Hippocampal formation (tissue), 2 donors: ENCODE measurements around the gene DRC1.
A peak's percentile ranks its signal among the peaks of the same experiment; 100 is the strongest.
"Not testable (repeated sequence)": the region's sequence is repeated elsewhere in the genome, so short reads cannot be mapped to it uniquely, and the experiment has no call there.

Experiments used
- DNase-seq, 2 donors: peaks; one replicate each; lab custom pipeline; 2025; lab: John Stamatoyannopoulos, UW

The DRC1 gene

DNA sequence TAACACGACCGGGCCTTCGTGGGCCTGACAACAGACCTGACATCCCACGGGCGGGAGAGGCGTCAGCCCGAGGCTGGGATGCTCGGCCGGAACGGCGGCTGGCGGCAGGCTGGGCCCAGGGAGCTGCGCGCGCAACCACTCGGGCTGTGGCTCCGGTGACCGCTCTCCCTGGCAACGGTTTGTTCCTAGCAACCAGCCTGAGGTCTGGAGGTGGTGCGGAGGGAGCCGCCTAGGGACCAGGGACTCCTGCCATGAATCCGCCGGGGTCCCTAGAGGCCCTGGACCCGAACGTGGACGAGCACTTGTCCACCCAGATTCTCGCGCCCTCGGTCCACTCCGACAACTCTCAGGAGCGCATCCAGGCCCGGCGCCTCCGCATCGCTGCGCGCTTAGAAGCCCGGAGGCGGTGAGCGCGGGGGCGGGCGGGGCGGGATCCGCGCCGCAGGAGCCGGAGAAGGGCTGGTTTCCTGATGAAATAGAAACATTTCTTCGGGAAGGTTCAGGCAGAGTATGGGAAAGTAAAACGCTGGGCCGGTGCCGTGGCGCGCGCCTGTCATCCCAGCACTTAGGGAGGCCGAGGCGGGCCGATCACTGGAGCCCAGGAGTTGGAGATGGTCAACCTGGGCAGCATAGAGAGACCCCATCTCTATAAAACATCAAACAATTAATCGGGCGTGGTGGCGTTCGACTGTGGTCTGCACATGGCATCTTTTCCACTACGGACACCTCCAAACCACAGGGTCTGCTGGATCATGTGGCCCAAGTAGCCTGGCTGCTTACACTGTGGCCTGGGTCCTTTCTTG lies at the start of gene DRC1:
Gene DRC1 (plus strand): TSS at position 182 of the 803 bp plus-strand sequence. CDS start 70 bp downstream, at position 252.
- DNase-seq: peak; percentile 33 to 52

DNA sequence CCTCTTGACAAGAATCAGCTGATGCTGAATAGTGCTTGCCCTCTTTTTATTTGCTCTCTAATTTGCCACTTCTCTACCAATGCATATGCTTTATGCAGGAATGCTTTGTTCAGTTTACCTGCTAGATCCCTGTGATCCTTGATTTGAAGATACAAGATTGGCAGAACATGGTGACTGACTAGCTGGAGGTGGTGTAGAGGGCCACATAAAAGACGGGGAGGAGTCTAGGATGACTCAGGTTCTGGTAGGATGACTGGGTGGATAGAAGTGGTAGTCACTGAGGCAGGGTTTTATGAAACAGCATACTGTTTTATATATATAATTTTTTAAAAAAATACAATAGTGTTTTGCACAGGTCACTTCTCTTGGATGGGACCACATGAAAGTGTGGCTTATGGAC lies 48.8 kb upstream of the DRC1 start:
- DNase-seq: no peak

DNA sequence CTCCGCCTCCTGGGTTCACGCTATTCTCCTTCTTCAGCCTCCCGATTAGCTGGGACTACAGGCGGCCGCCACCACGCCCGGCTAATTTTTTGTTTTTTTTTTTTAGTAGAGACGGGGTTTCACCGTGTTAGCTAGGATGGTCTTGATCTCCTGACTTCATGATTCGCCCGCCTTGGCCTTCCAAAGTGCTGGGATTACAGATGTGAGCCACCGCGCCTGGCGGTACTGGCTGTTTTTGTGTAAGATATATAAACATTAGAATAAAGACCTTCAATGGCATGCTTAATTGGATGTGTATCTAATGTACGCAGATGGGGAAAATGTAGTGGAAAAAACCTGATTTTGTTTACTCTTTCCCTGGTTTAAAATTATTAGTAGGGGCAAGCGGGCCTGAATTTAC lies 47.3 kb upstream of the DRC1 start:
- DNase-seq: not testable (repeated sequence)

DNA sequence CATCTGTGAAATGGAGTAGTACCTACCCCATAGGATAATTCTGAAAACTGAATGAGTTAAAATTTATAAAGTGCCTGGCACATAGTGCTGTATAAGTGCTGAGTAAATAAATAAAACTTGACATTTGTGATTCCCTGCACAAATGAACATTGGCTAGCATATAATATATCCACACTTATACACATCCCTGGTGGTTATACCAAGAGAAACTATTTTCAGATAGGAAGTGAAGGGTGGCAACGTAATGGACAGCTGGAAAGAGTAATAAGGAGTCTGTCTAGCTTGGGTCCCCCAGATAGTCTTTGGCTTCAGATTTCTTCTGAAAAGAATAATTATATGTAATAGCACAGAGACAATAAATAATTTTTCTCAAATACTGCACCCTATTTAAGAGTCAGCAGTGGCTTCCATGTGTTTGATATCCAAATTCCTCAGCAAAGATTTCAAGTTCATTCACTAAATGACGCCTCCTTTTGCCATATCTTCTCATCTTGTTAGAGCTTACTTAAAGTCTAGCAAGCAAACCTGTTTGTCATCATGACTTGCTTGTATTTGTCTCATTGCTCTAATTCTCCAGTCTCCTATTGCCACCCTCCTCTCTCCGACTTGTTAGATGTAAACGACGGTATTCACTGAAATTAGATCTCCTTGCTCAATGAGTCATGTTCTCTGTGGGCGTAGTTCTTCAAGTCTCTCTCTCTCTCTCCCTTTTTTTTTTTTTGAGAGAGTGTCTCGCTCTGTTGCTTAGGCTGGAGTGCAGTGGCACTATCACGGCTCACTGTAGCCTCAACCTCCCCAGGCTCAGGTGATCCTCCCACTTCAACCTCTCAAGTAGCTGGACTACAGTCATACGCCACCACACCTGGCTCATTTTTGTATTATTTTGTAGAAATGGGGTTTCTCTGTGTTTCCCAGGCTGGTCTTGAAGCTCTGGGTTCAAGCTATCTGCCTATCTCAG lies 46.4 kb upstream of the DRC1 start:
- DNase-seq: no peak

DNA sequence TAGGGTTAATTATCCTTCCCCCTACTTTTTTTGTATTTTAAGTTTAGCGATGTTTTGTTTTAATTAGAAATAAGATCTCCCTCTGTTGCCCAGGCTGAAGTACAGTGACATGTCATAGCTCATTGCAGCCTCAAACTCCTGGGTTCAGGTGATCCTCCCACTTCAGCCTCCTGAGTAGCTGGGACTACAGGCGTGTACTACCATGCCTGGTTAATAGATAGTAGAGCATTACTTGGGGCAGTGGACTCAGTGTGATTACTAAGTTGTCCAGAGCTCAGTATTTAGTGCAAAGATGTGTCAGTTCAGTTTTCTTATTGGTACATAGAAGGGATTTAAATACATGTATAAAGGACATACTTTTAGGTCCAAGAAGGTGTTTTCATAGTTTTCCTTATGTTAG lies 45.6 kb upstream of the DRC1 start:
- DNase-seq: no peak

DNA sequence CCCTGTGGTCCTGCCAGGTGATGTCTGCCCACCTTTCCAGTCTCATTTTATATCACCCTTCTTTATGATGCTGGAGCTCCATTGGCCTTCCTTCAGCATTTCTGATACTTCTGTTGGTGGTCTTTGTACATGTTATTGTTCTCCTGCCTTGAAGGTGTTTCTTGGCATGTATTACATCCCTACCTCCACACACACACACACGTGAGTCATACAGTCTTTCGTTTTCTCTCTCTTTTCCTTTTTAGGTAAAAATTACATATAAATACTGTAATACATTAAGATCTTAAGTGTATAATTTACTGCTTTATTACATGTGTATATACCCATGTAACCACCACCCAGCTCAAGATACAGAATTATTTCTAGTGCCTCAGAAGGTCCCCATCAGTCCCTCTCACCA lies 44.9 kb upstream of the DRC1 start:
- no peak for DNase-seq

DNA sequence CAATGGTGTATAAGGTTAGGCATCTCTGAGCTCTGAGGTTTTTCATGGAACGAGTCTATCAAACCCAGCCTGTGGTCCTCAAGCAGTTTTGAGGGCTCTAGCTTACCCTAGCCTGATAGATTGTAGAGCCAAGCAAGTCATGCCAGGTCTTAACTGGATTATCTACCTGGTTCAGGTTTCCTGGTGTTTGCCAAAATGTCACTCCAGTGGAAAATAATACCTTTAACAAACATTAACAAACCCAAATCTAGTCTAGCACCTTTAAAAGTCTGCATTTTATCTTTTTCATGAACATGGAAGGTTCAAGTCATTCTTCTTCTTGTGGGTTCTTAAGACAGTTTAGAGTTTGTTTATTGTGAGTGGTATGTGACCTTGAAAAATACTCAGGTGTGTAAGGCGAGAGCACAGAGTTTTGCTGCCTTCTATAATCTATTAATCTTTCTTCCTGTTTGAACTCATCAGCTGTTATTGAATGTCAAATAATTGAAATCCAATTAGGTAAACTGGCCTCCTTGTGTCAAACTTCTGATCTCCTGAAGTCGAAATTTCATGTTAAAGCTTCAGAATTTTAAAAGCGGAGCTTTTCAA lies 41.7 kb upstream of the DRC1 start:
- no peak for DNase-seq

DNA sequence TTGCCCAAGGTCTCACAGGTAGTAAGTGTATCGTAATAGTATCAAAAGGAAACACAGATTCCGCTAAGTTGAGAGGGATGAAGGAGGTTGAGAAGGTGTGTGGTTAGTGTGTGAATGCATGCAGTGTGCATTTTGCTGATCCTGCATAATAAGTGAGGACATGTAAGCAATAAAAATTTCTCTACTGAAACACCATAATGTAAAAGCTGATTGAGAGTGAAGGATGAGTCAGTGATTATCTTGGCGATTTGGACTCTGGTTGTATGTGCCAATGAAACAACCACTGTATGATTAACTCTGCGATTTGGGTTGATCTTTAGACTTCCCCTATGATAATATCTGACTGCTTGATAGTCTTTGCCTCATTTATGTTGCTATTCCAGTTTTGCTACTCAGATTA lies 38.4 kb upstream of the DRC1 start:
- DNase-seq: no peak

DNA sequence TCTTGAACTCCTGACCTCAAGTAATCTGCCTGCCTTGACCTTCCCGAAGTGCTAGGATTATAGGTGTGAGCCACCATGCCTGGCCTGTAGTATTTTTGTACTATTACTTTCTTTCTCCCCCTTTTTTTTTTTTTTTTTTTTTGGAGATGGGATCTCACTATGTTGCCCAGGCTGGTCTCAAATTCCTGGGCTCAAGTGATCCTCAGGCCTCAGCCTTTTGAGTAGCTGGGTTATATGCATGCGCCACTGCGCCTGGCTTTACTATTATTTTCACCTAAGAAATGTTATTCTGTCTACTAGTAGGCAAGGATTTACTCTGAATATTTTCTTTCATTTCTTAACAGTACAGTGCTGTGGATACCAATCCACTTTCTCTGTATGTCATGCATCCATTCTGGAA lies 37.8 kb upstream of the DRC1 start:
- no peak for DNase-seq

DNA sequence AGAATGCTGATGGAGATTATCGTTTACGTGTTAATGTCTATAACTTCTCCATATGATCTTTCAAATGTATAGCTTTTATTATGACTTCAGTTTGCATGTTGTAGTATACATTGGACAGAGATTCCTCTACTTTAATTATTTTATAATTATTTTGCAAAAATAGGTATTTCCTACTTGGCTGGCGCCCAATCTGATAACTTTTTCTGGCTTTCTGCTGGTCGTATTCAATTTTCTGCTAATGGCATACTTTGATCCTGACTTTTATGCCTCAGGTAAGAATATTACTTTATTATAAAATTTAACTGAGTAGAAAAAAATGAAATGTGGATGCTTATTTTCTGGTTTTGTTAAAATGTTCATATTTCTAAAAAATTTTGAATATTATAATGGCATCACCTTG lies 37.1 kb upstream of the DRC1 start:
- DNase-seq: no peak

DNA sequence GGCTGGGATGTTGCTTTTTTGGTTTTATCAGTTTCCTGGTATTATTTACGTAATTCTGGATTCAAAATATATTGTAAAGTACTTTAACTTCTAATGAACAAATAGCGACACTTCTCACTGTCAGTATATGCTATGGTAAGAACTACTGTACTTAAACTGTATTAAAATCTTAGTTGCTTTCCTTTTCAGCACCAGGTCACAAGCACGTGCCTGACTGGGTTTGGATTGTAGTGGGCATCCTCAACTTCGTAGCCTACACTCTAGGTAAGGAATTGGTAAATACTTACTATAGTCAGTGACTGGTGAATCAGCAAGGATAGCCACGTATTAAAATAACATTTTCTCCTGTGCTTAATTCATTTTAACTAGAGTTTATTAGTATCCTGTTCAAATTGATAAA lies 34.8 kb upstream of the DRC1 start:
- DNase-seq: no peak

DNA sequence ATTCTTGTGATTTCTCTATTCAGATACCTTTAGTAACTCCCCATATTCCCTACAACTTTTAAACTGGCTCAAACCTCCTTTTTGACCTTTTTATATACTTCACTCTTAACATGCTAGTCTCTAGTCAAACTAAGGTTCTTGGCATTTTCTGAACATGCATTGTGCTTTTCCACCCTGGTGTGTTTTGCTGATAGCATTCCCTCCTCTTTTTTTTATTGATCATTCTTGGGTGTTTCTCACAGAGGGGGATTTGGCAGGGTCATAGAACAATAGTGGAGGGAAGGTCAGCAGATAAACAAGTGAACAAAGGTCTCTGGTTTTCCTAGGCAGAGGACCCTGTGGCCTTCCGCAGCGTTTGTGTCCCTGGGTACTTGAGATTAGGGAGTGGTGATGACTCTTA lies 32.1 kb upstream of the DRC1 start:
- not testable (repeated sequence) for DNase-seq

DNA sequence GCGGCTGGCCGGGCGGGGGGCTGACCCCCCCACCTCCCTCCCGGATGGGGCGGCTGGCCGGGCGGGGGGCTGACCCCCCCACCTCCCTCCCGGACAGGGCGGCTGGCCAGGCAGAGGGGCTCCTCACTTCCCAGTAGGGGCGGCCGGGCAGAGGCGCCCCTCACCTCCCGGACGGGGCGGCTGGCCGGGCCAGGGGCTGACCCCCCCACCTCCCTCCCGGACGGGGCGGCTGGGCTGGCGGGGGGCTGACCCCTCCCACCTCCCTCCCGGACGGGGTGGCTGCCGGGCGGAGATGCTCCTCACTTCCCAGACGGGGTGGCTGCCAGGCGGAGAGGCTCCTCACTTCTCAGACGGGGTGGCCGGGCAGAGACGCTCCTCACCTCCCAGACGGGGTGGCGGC lies 30.8 kb upstream of the DRC1 start:
- not testable (repeated sequence) for DNase-seq

DNA sequence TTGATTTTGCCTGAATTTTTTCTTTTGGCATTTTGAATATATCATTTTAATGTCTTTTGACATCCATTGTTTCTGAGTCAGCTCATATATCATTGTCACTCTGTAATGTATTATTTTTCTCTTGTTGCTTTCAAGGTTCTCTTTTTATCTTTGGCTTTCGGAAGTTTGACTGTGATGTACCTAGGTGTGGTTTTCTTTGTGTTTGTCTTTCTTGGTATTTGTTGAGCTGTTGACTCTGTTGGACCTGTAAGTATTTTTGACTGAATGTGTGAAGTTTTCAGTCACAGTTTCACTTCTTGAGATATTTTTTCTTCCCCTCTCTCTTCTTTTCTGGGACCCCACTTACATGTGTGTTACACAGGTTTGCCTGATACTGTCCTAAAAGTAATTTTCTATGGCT lies 24.9 kb upstream of the DRC1 start:
- DNase-seq: no peak

DNA sequence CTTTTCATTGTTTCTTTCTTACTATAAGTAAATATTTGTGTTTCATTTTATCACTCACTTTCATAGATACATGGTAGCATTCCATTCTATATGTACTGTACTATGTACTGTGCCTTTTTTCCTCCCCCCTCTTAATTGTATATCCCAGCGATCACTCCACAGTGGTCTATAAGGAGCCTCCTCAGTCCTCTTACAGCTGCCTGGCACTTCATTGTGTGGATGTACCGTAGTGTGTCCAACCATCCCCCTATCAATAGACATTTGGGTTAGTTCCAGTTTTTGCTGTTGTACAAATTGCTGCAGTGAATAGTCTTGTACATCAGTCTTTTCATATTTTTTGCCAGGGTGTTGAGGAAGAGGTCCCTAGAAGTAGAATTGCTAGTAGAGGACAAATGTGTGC lies 21.4 kb upstream of the DRC1 start:
- no peak for DNase-seq

DNA sequence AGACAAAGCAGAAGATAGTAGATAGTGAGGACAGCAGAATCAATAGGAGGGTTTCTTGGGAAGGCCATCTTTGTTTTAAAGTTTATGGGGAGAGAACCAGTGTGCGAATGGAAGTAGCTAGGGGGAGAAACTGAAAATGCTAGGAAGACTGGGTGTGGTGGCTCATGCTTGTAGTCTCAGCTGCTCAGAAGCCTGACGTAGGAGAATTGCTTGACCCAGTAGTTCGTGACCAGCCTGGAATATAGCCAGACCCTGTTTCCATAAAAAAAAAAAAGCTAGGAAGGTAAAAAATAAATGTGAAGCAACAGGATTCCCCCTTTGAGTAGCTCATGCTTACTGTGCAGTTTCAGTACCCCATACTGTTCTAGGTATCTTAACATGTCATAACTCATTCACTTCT lies 19.2 kb upstream of the DRC1 start:
- DNase-seq: no peak

DNA sequence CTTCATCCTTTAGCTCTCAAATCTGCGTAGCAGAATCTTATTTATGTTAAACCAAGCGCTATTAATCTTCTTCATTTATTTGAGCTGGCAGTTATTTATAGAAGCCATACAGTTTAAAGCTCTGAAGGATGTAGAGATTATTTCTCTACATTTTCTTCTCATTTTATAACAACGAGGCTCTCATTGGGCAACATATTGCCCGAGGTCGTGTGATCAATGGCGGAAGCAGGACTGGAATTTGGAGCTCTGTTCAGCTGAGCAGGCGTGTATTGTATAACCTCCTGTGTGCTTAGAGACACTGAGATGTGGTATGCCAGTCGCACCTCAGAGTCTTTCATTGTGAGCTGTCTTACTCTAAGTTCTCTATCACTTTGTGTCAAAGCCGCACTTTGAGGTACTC lies 17.5 kb upstream of the DRC1 start:
- no peak for DNase-seq

DNA sequence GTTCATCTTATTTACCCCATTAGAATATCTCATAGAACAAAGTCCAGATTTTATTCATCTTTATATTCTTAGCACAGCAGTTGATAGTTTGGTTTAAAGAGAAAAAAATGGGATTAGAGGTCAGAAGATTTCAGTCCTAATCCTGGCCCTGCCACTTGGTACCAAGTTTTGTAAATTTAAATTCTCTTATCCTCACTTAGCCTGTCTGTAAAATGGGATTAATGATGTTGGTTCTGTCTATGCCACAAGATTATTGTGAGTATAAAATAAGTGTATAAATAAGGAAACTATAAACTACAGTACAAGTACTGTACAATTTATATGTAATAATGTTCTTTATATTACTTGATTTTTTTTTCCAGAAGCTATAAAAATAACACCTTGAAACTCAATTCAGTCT lies 17.1 kb upstream of the DRC1 start:
- DNase-seq: no peak

DNA sequence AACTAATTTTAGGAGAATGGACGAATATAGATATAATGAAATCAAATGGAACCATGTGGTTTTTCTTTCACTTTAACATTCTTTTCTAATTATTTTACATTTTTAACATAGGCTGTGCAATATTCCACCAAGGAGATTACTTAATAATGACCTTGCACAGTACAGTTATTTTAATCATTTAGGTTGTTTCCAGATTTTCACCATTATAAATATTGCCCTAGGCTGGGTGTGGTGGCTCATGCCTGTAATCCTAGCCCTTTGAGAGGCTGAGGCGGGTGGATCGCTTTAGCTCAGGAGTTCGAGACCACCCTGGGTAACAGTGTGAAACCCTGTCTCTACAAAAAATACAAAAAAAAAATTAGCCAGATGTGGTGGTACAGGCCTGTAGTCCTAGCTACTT lies 14.5 kb upstream of the DRC1 start:
- no peak for DNase-seq

DNA sequence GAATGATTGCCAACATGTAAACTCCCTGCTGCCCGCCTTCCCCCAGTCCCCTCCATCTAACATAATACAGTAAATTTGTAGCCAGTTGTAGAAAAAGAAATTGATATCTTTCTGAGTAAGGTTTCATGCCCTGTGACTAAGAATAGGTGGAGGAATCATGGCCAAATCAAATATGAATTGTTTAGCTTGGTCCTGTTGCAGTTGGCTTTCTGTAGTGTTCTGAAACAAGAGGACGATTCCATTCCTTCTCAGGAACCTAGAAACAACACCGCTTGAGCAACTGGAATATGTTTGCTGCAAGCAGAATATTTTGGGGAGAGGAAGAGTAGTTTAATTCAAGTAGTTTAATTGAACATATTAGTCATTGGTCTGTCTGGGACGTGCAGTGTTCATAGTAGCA lies 7.0 kb upstream of the DRC1 start:
- no peak for DNase-seq

DNA sequence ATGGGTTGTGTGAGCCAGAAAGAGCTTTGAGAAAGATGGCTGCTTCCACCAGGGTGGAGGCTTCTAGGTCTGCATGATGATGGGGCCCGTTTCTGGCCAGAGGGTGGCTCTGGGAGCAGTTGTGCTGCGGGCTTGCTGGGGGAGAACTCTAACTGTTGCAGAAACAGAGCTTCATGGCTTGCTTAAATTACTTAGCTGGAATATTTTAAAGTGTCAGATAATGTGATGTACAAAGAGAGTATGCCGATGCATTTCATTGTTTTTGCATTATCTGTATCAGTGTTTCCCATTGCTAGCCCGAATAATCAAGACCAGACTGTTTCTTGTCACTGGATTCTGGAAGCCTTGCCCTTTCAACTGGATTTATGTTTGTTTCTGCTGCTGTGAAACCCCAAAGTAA lies 6.3 kb upstream of the DRC1 start:
- DNase-seq: no peak

DNA sequence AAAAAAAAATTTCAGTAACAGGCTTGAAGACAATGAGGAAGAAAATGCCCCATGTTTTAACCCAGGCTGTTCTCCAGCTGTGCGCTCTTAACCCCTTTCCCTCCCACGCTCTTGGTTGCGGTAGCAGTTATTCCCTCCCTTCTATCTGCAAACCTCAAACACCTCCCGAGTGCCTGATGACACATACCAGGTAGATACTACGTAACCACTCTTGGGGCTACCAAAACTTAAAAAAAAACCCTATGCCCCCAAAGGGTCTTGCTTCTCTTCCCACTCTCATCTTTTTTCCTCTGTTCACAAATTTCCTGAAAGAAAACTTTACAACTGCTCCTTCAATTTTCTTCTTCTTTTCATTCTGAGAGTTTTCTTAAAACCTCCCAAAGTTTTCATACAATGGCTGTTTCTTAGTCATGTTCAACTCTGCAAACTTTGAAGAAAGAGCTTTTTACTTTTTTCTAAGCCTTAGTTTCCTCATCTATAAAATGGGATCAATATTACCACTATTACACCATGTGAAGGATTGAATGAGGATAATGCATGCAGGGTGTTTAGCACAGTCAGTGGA lies 4.9 kb upstream of the DRC1 start:
- no peak for DNase-seq
